Trophoblast cell (in vitro differentiated cells and primary cell): ENCODE data around the gene ADGRL1.

Experiments
- DNase-seq, 2 donors: peaks; one replicate each; pipeline ENCODE4 v3.0.0-alpha.2; 2016
- H2AFZ ChIP-seq: 2 replicates; pipeline ENCODE4 v1.6.1; 2013; ENCODE audit warnings: low read length, moderate library complexity, mild to moderate bottlenecking; ENCODE audit not compliant: insufficient read depth, poor library complexity
- H2AK5ac ChIP-seq: 2 replicates; pipeline ENCODE4 v1.6.1; 2013; ENCODE audit warnings: mild to moderate bottlenecking, low read length
- H2BK120ac ChIP-seq: 2 replicates; pipeline ENCODE4 v1.6.1; 2013; ENCODE audit warnings: low read length, mild to moderate bottlenecking, moderate library complexity; ENCODE audit not compliant: insufficient read depth, poor library complexity
- H2BK12ac ChIP-seq: 2 replicates; pipeline ENCODE4 v1.6.1; 2013; ENCODE audit warnings: mild to moderate bottlenecking, low read length, moderate library complexity
- H2BK5ac ChIP-seq: 2 replicates; pipeline ENCODE4 v1.6.1; 2013; ENCODE audit warnings: low read length, low read depth, moderate library complexity, mild to moderate bottlenecking; ENCODE audit not compliant: poor library complexity
- H3K14ac ChIP-seq: 2 replicates; pipeline ENCODE4 v1.6.1; 2013; ENCODE audit warnings: mild to moderate bottlenecking, low read length
- H3K18ac ChIP-seq: 2 replicates; pipeline ENCODE4 v1.6.1; 2013; ENCODE audit warnings: mild to moderate bottlenecking, low read length
- H3K23ac ChIP-seq: 2 replicates; pipeline ENCODE4 v1.6.1; 2013; ENCODE audit warnings: low read length
- H3K27ac ChIP-seq: 2 replicates; pipeline ENCODE4 v1.5.1; 2013; ENCODE audit warnings: low read depth, mild to moderate bottlenecking, inconsistent platforms, low read length, moderate library complexity
- H3K27me3 ChIP-seq: 2 replicates; pipeline ENCODE4 v1.6.1; 2013; ENCODE audit warnings: inconsistent platforms, mild to moderate bottlenecking, low read length, moderate library complexity; ENCODE audit not compliant: insufficient read depth
- H3K36me3 ChIP-seq, 2 experiments: 1 replicate in 1 of 2; 2 replicates in 1 of 2; pipeline ENCODE4 v1.6.1; 2013; ENCODE audit warnings: low read length in 2 of 2, mild to moderate bottlenecking in 2 of 2, moderate library complexity in 1 of 2; ENCODE audit not compliant: insufficient read depth in 2 of 2, control insufficient read depth in 1 of 2
- H3K4ac ChIP-seq: 2 replicates; pipeline ENCODE4 v1.6.1; 2013; ENCODE audit warnings: low read depth, mild to moderate bottlenecking, low read length, moderate library complexity
- H3K4me1 ChIP-seq, 2 experiments: 1 replicate in 1 of 2; 2 replicates in 1 of 2; pipeline ENCODE4 v1.6.1; 2013; ENCODE audit warnings: low read length in 2 of 2, mild to moderate bottlenecking in 2 of 2, moderate library complexity in 1 of 2; ENCODE audit not compliant: insufficient read depth in 2 of 2, control insufficient read depth in 1 of 2
- H3K4me2 ChIP-seq: 2 replicates; pipeline ENCODE4 v1.6.1; 2013; ENCODE audit warnings: inconsistent platforms, mild to moderate bottlenecking, low read length, moderate library complexity
- H3K4me3 ChIP-seq: 2 replicates; pipeline ENCODE4 v1.5.1; 2013; ENCODE audit warnings: mild to moderate bottlenecking, low read depth, low read length, inconsistent platforms
- H3K79me1 ChIP-seq: one replicate; pipeline ENCODE4 v1.6.1; 2013; ENCODE audit warnings: low read length
- H3K79me2 ChIP-seq: 2 replicates; pipeline ENCODE4 v1.6.1; 2013; ENCODE audit warnings: low read length, mild to moderate bottlenecking; ENCODE audit not compliant: control insufficient read depth, insufficient read depth, poor library complexity
- H3K9ac ChIP-seq: 2 replicates; pipeline ENCODE4 v1.6.1; 2013; ENCODE audit warnings: mild to moderate bottlenecking, low read length
- H3K9me3 ChIP-seq: 2 replicates; pipeline ENCODE4 v1.6.1; 2013; ENCODE audit warnings: low read depth, mild to moderate bottlenecking, control low read depth, inconsistent platforms, low read length; ENCODE audit not compliant: insufficient read depth
- H4K12ac ChIP-seq: 2 replicates; pipeline ENCODE4 v1.6.1; 2013; ENCODE audit warnings: low read depth, mild to moderate bottlenecking, low read length, moderate library complexity
- H4K8ac ChIP-seq: 2 replicates; pipeline ENCODE4 v1.6.1; 2013; ENCODE audit warnings: low read depth, mild to moderate bottlenecking, low read length, moderate library complexity
- H4K91ac ChIP-seq: one replicate; pipeline ENCODE4 v1.6.1; 2013; ENCODE audit warnings: low read depth, mild to moderate bottlenecking, low read length, moderate library complexity
- WGBS: extraction: QIAGEN DNeasy Blood & Tissue Kit; methylation state at CpG from one replicate; pipeline ENCODE4 v1.1.7; 2013; ENCODE audit warnings: missing lambda C conversion rate; ENCODE audit not compliant: insufficient read length, insufficient coverage; ENCODE audit errors: extremely low coverage; 5-methylcytosine and 5-hydroxymethylcytosine counted together

ADGRL1 gene

DNA sequence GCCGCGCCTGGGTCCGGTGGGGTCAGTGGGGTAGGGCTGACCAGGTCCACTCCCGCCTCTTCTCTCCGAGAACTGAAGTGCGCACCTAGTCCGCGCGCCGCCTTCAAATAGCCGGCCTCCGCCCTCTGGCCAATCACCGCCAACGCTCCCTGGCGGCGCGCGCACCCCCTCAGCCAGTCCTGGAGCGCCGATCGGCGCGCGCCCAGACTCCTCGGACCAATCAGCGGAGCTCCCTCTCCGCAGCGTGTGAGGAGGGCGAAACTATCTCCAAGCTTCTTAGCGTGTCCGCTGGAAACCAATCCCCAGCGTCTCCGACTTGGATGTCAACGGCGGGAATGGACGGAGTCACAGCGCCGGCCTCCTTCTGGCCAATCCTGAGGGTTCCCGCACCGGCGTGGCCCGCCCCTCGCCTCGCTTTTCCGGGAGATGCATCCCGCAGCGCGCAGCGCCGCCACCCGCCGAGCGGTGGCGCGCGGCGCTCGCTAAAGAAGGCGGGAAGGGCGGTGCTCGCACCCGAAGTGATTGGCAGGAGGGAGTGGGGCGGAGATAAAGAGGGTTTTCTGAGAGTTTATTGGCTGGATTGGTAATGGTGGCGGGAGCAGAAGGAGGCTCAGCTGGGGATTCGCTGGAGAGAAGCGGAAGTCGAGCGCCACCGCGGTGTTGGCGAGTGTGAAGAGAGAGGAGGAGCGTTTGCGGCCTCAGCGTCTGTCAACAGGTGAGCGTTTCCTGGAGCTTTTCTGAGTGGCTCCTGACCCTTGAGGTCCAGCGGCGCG, 69.3 kb downstream of the ADGRL1 start, which contains the start of gene ASF1B:
ASF1B (minus strand) TSS at position 81 of the 773 bp plus-strand sequence. CDS start 133 bp downstream, outside the sequence.
- Histone ChIP-seq H2BK5ac (peak within 1 kb of the TSS; percentile 50), H3K36me3 (no peaks in the 10 kb centered on the region), H2BK12ac (no peak within 1 kb of the TSS), H3K4ac (peak within 1 kb of the TSS; percentile 64), H3K27ac (peak within 1 kb of the TSS; percentile 78), H3K4me2 (peak within 1 kb of the TSS; percentile 93), H3K4me3 (peak within 1 kb of the TSS; percentile 93), H3K18ac (peak within 1 kb of the TSS; percentile 98), H3K4me1 (peaks cover 7 to 21% of the 10 kb centered on the region in 2 experiments), H4K8ac (peak within 1 kb of the TSS; percentile 79), H3K79me2 (peaks cover 6% of the 10 kb centered on the region), H3K79me1 (peaks cover 7% of the 10 kb centered on the region), H2AK5ac (peak within 1 kb of the TSS; percentile 93), H4K12ac (peak within 1 kb of the TSS; percentile 65), H3K9ac (peak within 1 kb of the TSS; percentile 73), H3K23ac (no peak within 1 kb of the TSS), H3K14ac (peak within 1 kb of the TSS; percentile 87), H4K91ac (peak within 1 kb of the TSS; percentile 78), H3K27me3 (no peaks in the 10 kb centered on the region), H3K9me3 (no peaks in the 10 kb centered on the region), H2BK120ac (peak within 1 kb of the TSS; percentile 88), H2AFZ (peak within 1 kb of the TSS; percentile 93)
- no CpG with 5 or more reads among the region's 78 CpGs for WGBS
- peak; percentile 100 for DNase-seq

DNA sequence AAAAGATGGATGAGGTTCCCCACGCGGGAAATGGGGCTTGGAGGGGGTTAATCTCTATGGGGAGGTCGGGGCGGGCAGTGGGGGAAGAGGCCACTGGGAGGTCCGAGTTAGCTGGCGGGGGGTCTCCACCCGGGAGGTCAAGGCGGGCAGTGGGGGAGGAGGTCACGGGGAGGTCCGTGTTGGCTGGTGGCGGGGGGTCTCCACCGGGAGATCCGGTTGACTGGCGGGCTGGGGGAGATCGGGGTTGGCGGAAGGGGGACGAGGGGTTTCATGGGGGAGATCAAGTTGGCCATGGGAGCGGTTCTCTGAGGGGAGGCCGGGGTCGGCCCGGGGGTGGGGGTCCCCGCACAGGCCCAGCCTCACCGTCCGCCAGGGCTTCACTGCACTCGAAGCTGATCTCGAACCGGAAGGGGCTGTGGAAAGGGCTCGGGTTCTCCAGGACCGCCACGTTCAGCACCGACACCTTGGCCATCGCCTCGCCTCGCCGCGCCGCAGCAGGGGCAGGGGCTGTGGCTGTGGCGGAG, 69.9 kb downstream of the ADGRL1 start:
- no CpG with 5 or more reads among the region's 38 CpGs for WGBS
- peak overlapping the region; percentile 29 for H2BK5ac ChIP-seq

DNA sequence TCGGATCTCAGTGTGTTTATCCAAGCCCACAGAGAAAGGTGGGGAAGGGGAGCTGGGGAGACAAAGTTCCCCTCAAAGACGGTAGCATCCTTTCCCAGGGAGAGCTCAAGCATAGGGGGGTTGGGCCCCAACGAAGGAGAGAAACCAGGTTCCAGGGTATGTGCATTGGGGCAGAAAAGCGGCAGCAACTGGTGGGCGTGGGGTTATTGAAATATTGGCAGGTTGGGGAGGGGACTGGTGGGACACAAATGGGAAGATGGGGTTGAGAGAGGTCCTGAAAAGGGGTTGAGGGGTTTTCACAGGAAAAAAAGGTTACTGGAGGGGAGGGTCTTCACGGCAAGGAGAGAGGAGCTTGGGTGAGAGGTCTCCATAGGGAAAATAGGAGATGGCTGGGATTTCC, 70.6 kb downstream of the ADGRL1 start:
- peak overlapping the region; percentile 14 for H3K18ac ChIP-seq
- no peaks in the 10 kb centered on the region for H3K36me3 ChIP-seq
- no peak overlapping the region for H2BK5ac ChIP-seq
- H3K27ac ChIP-seq = no peak overlapping the region
- H3K9ac ChIP-seq = peak overlapping the region; percentile 21
- no peaks in the 10 kb centered on the region for H3K9me3 ChIP-seq
- no peak overlapping the region for H2BK12ac ChIP-seq
- H3K4me2 ChIP-seq = peak overlapping the region; percentile 93
- no peak for DNase-seq
- H2AK5ac ChIP-seq = no peak overlapping the region
- no peak overlapping the region for H4K12ac ChIP-seq
- H3K79me2 ChIP-seq = peaks cover 6% of the 10 kb centered on the region
- peaks cover 7% of the 10 kb centered on the region for H3K79me1 ChIP-seq
- H3K4me3 ChIP-seq = peak overlapping the region; percentile 31
- no peak overlapping the region for H2BK120ac ChIP-seq
- H3K4me1 ChIP-seq = peaks cover 7 to 21% of the 10 kb centered on the region in 2 experiments
- H4K8ac ChIP-seq = no peak overlapping the region
- no CpG with 5 or more reads among the region's 6 CpGs for WGBS
- H4K91ac ChIP-seq = no peak overlapping the region
- no peaks in the 10 kb centered on the region for H3K27me3 ChIP-seq
- H3K23ac ChIP-seq = no peak overlapping the region
- H2AFZ ChIP-seq = no peak overlapping the region
- H3K14ac ChIP-seq = no peak overlapping the region
- peak overlapping the region; percentile 64 for H3K4ac ChIP-seq

More for the DNA sequence above, 69.9 kb downstream of the ADGRL1 start:
- Histone ChIP-seq H4K12ac (peak overlapping the region; percentile 65), H3K36me3 (no peaks in the 10 kb centered on the region), H3K9me3 (no peaks in the 10 kb centered on the region), H3K18ac (peak overlapping the region; percentile 98), H3K4me3 (peak overlapping the region; percentile 93), H2AK5ac (peak overlapping the region; percentile 93), H3K27ac (peak overlapping the region; percentile 2), H3K4me1 (peaks cover 7 to 21% of the 10 kb centered on the region in 2 experiments), H2BK120ac (peak overlapping the region; percentile 88), H2BK12ac (no peak overlapping the region), H4K8ac (peak overlapping the region; percentile 79), H3K4ac (peak overlapping the region; percentile 54), H3K14ac (peak overlapping the region; percentile 87), H4K91ac (peak overlapping the region; percentile 78), H3K79me2 (peaks cover 6% of the 10 kb centered on the region), H3K4me2 (peak overlapping the region; percentile 93), H2AFZ (peak overlapping the region; percentile 93), H3K27me3 (no peaks in the 10 kb centered on the region), H3K9ac (peak overlapping the region; percentile 73), H3K23ac (no peak overlapping the region), H3K79me1 (peaks cover 7% of the 10 kb centered on the region)
- DNase-seq = no peak

DNA sequence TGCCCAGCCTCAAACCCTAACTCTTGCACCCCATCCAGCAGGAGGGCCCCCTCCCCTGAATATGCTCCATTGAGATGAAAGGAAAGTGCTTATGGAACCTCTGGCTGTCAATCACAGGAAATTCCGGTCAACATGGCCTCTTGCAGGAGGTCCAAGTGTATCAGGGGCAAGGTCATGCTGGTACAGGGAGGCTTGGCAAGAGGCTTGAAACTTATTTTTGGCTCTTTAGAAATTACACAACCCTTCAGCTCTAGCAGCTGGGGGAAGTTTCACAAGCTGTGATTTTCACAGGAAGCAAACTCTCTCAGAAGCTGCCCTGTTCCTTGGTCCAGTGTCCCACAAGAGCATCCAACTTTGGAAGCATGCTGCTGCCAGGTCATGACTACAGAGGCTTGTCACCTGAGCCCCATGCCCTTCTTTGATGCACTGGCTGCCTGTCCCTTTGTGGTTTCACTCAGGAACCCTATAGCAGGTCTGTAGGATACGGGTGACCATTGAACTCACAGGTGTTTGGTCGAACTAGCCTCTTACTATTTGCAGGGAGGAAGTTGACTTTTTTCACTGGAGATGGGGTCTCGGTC, 78.0 kb downstream of the ADGRL1 start:
- Histone ChIP-seq H2AFZ (no peak overlapping the region), H3K9me3 (no peaks in the 10 kb centered on the region), H4K12ac (no peak overlapping the region), H3K4ac (no peak overlapping the region), H2BK12ac (no peak overlapping the region), H4K91ac (no peak overlapping the region), H3K36me3 (peaks cover 2 to 11% of the 10 kb centered on the region in 2 experiments), H2BK5ac (no peak overlapping the region), H3K4me3 (no peak overlapping the region), H3K14ac (no peak overlapping the region), H3K79me1 (no peaks in the 10 kb centered on the region), H3K9ac (no peak overlapping the region), H3K79me2 (no peaks in the 10 kb centered on the region), H3K27me3 (no peaks in the 10 kb centered on the region), H3K4me2 (no peak overlapping the region), H4K8ac (no peak overlapping the region), H3K18ac (no peak overlapping the region), H3K27ac (no peak overlapping the region), H2AK5ac (no peak overlapping the region), H3K23ac (no peak overlapping the region), H3K4me1 (no peaks in the 10 kb centered on the region), H2BK120ac (no peak overlapping the region)
- peak; percentile 30 to 52 for DNase-seq
- WGBS = no CpG with 5 or more reads among the region's 4 CpGs
